Inflammatory macrophage treated with lipopolysaccharide for 1 hour (primary cell): ENCODE measurements around the gene TMEM119.
A peak's percentile ranks its signal among the peaks of the same experiment; 100 is the strongest.
"Not testable (repeated sequence)": the region's sequence is repeated elsewhere in the genome, so short reads cannot be mapped to it uniquely, and the experiment has no call there.

Experiments
- DNase-seq, 2 donors: peaks; one replicate each; pipeline ENCODE4 v3.0.0-alpha.2; 2020 to 2022

TMEM119 gene

DNA sequence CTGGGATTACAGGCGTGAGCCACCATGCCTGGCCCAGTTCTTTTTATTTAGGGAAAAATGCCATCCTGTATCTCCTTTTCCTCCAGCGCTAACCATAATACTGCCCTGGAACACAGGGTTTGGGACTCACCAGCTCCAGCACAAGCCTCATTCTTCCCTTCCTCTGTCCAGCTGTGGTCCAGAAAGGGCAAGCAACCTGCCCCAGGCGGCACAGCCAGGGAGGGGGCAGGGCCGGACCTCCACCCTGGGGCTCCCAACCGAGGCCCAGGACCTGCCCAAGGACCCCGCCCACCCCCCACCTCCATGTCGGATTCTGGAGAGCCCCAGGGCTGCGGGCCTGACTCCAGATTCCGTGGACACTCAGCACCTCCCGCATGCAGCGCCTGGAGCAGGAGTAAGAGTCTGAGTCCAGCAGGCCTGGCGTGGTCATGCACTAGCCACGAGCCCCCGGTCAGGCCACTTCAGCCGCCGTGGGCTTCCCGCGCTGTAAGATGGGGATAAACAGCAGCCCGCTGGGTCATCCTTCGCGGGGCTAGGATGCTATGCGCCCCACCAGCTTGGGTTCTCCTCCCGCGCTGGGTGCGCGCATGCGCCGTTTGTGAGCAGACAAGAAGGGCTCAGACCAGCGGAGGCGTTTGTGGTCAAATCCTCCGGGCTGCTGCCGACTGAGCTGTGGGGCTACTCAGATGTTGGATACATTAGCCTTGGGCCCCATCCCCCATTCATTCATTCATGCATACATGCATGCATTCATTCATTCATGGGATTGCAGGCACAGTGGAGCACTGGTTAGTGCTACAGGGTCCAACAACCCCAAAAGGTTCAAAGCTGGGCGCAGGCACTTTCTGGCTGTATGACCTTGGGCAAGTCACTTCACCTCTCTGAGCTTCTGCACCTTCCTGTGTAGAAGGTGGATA is 16.3 kb downstream of the TMEM119 start:
- no peak for DNase-seq

- DNase-seq = no peak
Measured at GRCh38 chr12:108580531-108580930, 17.4 kb downstream of the TMEM119 start.

DNA sequence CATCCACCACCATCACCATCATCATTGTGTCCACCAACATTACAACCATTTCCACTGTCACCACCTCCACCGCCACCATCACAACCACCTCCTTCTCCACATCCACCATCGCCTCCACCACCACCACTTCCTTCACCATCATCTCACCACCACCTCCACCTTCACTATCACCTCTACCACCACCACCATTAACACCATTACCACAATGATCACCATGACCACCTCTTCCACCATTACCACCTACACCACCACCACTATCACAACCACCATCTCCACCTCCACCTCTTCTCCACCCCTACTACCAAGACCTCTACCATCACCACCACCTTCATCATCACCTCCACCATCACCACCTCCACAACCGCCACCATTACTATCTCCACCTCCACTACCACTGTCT is 19.1 kb downstream of the TMEM119 start:
- no peak for DNase-seq

- DNase-seq = no peak
Measured at GRCh38 chr12:108578264-108578663, 19.6 kb downstream of the TMEM119 start.

DNA sequence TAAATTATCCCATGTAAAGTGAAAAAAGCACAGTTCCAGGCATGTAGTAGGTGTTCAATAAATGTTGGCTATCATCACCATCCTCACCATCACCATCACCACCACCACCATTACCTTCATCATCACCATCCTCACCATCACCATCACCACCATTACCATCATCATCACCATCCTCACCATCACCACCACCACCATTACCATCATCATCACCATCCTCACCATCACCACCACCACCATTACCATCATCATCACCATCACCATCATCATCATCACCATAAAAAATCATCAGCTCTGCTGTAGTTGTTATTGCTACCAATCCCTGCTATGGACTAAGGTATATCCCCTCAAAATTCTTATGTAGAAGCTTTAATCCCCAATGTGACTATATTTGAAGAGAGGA is 20.4 kb downstream of the TMEM119 start:
- no peak for DNase-seq

DNA sequence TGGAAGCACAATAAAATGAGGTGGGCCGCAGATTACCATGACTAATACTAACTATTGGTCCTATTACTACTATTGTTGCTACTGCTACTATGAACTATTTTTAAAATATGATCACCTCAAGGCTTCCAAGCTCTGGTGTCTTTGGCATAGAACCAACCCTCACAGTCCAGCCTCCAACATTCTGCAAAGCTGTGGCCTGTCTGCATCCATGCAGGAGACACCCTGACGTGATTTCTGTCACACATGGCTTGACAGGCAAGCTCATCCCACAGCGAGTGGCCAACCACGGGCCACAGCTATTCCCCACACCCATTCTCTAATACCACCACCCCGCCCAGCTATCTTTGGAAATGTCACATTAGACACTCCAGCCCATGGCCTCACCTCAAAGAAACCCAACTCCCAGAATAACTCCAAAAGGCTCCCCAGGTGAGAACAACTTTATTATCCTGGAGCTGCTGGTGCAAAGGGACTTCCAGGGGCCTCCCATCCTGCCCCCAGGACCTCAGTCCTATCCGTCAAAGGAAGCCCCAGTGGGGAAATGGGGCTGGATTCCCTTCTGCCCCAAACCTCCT is 21.1 kb downstream of the TMEM119 start:
- DNase-seq = no peak

- DNase-seq = no peak
Measured at GRCh38 chr12:108575199-108575912, 22.5 kb downstream of the TMEM119 start.

DNA sequence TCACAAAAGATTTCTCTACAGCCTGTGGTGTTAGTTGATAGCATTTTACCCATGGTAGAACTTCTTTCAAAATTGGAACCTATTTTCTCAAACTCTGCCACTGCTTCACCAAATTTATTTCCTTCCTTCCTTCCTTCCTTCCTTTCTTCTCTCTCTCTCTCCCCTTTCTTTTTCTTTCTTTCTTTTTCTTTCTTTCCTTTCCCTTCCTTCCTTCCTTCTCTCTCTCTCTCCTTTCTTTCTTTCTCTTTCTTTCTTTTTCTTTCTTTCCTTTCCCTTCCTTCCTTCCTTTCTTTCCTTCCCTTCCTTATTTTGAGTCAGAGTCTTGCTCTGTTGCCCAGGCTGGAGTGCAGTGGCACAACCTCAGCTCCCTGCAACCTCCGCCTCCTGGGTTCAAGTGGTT is 23.6 kb downstream of the TMEM119 start:
- not testable (repeated sequence) for DNase-seq

DNA sequence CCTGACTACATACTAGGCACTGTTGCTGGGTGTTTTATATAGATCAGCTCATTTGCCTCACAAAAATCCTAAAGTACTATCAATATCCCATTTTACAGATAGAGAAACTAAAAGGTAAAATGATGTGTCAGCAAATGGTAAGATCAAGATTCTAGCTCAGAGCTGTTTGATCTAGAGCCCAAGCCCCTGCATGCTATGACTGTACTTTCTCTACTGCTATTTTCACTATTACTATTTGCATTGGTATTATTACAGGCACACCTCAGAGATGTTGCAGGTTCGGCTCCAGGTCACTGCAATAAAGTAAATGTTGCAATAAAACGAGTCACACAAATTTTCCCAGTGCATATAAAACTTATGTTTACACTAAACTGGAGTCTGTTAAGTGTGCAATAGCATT is 24.6 kb downstream of the TMEM119 start:
- no peak for DNase-seq

- no peak for DNase-seq
Measured at GRCh38 chr12:108572166-108572790, 25.6 kb downstream of the TMEM119 start.

GRCh38 chr12:108571609-108572165 is 26.2 kb downstream of the TMEM119 start:
- no peak for DNase-seq

DNA sequence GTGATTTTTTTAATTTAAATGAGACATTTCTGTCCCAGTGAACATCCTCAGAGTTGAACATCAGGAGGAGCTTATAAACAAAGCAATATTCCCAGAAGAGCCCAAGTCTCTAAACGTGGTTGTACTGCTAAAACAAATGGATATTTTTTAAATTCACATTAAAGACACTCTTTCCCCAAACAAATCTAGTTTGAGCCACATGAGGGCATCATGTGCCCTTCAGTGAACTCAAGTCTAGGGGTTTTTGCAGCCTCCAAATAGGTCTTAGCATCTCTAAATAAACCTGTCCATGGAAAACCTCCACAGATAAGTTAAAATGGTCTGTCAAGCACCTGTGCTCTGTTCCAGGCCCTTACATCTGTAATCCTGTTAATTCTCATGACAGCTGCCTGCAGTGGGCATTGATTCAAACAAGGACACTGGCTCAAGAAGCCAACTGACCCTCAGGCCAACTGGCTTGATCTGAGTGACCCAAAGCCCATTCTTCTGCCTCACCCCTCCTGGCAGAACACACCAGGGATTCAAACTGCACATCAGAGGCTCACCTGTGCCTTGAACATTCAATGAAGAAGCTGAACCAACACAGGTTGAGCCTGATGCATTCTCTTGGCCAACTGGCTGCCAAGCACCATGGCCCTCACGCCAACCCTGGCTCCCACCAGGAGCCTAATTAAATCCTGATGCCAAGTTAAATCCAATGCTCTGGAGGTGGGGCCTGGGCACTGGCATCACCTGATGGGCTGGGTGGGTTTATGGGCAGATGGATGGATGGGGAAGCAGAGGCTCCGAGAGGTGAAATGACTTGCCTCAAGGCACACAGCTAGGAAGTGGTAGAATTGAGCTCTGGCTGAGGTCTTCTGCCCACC is 26.9 kb downstream of the TMEM119 start:
- DNase-seq = peak in 1 of 2 donors; percentile 31

DNA sequence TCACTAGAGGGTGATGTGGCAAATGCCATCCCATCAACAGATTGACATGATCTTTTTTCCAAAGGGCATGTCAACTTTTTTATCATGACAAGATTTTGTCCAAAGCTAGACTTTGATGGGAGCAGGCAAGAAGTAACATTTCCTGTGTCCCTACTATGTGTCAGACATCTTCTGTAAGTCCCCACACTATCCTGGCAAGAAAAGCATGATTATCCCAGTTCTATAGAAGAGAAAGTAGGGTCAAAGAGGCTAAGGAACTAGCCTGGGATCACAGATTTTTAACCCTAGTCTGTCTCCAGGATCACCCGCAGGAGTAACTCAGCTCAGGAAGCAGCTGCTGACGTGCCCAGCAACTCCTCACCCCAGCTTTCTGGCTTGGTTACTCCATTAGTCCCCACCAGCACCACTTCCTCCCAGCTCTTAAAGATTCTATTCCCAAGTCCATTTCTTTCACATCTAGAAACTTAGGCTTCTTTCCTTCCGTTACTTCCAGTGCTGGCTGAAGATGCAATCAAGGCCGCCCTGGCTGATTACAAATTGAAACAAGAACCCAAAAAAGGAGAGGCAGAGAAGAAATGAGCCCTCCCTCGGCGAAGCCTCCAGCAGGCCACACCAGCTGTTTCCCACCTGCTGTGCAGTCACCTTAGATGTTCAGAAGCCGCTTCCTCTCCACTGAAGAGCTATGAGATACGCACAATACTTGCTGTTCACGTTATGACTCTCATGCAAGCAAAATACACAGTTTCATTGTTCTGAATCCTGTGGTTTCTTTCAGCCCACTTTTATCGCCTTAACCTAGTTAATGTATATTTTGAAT is 29.3 kb downstream of the TMEM119 start:
- DNase-seq = no peak

GRCh38 chr12:108567406-108568337 is 30.2 kb downstream of the TMEM119 start:
- DNase-seq = peak; percentile 74 to 85

- no peak for DNase-seq
Measured at GRCh38 chr12:108566452-108566851, 31.4 kb downstream of the TMEM119 start.

- DNase-seq = peak in 1 of 2 donors; percentile 15
Measured at GRCh38 chr12:108565976-108566375, 31.9 kb downstream of the TMEM119 start.

DNA sequence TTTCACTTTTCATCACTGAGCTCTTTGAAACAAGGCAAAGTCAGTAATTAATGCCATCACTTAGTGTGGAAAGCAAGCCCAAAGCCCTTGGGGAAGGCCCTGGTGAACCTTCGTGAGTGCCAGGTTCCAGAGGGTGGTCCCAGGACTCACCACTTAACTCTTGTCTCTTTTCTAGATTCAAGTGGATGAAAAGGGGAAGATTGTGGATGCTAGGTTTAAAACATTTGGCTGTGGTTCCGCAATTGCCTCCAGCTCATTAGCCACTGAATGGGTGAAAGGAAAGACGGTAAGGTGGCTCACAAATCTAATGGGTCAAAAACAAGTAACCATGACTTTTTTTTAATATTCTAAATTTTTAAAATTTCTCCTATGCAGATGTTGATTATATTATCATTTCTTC is 32.7 kb downstream of the TMEM119 start:
- no peak for DNase-seq

- DNase-seq = no peak
Measured at GRCh38 chr12:108564724-108565123, 33.2 kb downstream of the TMEM119 start.

DNA sequence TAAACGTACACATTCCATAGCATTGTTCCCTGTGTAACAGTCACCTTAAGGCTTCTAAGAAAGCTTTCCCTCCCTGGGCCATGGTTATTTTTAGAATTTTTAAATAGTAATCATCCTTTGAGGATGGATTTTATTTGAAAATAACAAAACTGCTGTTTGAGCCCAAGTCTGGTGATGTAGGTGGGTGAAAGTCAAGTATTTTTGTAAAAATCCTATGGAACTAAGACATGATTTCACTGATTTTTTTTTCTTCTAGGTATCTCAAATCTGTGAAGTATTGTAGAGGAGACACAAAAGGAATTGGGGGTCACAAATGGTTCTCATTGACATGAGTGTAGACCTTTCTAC is 34.1 kb downstream of the TMEM119 start:
- DNase-seq = no peak
